Chondrocyte (in vitro differentiated cells): ENCODE results near the gene TXNDC17. TPM values are rescaled to one million over a fixed set of nuclear protein-coding genes. Genes with fewer than 3 reads are reported as not detected.

Experiments used
- DNase-seq: peaks from one replicate; pipeline ENCODE4 v3.0.0; 2021; ENCODE audit warnings: mixed read lengths, low spot score
- H3K27ac Mint-ChIP-seq: one replicate; pipeline ENCODE4 v1.8.0; 2021; ENCODE audit warnings: mild to moderate bottlenecking, moderate library complexity, mixed read lengths; ENCODE audit not compliant: unreplicated experiment
- H3K27me3 Mint-ChIP-seq: 2 replicates; pipeline ENCODE4 v1.8.0; 2021; ENCODE audit warnings: low read depth, mixed read lengths
- H3K36me3 Mint-ChIP-seq: 2 replicates; pipeline ENCODE4 v1.8.0; 2021; ENCODE audit warnings: low read depth, mixed read lengths
- H3K4me1 Mint-ChIP-seq: 2 replicates; pipeline ENCODE4 v1.8.0; 2021; ENCODE audit warnings: low read depth, mild to moderate bottlenecking, mixed read lengths
- H3K4me3 Mint-ChIP-seq: one replicate; pipeline ENCODE4 v1.8.0; 2021; ENCODE audit warnings: mild to moderate bottlenecking, moderate library complexity, mixed read lengths; ENCODE audit not compliant: unreplicated experiment
- H3K9me3 Mint-ChIP-seq: 2 replicates; pipeline ENCODE4 v1.8.0; 2021; ENCODE audit warnings: low read depth, mixed read lengths
- CTCF ChIP-seq: fragments of 200-600 bp; sonication (generic); IDR thresholded peaks from 2 replicates; pipeline ENCODE4 v1.5.0; 2021; ENCODE audit warnings: antibody characterized with exemption, mild to moderate bottlenecking, moderate library complexity
- total RNA-seq: library from RNA; stranded (reverse); gene quantifications from 3 replicates; pipeline ENCODE4 v1.2.1, GENCODE V29; 2021

TXNDC17 gene
- total RNA-seq, 1 donor from 2014 or later: 76.1 TPM

GRCh38 chr17:6684460-6684783, 43.6 kb downstream of the TXNDC17 start:
- no peaks in the 10 kb centered on the region for H3K9me3 Mint-ChIP-seq
- no peak overlapping the region for H3K4me3 Mint-ChIP-seq
- H3K36me3 Mint-ChIP-seq: no peaks in the 10 kb centered on the region
- DNase-seq: peak; percentile 17
- H3K27ac Mint-ChIP-seq: no peak overlapping the region
- TF ChIP-seq CTCF: no peak
- no peaks in the 10 kb centered on the region for H3K4me1 Mint-ChIP-seq
- H3K27me3 Mint-ChIP-seq: peaks cover 36% of the 10 kb centered on the region

GRCh38 chr17:6684881-6685767, 44.3 kb downstream of the TXNDC17 start:
- Mint-ChIP-seq H3K9me3 (no peaks in the 10 kb centered on the region), H3K4me3 (no peak overlapping the region), H3K4me1 (no peaks in the 10 kb centered on the region), H3K36me3 (no peaks in the 10 kb centered on the region), H3K27ac (no peak overlapping the region), H3K27me3 (peaks cover 37% of the 10 kb centered on the region)
- no peak for TF ChIP-seq CTCF
- DNase-seq: peak; percentile 35

- no peak overlapping the region for H3K4me3 Mint-ChIP-seq
- no peaks in the 10 kb centered on the region for H3K9me3 Mint-ChIP-seq
- H3K4me1 Mint-ChIP-seq: no peaks in the 10 kb centered on the region
- no peak for DNase-seq
- H3K36me3 Mint-ChIP-seq: no peaks in the 10 kb centered on the region
- H3K27me3 Mint-ChIP-seq: peaks cover 36% of the 10 kb centered on the region
- no peak overlapping the region for H3K27ac Mint-ChIP-seq
- TF ChIP-seq CTCF: no peak
These were observed 45.2 kb downstream of the TXNDC17 start for GRCh38 chr17:6686026-6686425.

GRCh38 chr17:6688944-6689343, 48.1 kb downstream of the TXNDC17 start:
- TF ChIP-seq CTCF: no peak
- Mint-ChIP-seq H3K4me1 (no peaks in the 10 kb centered on the region), H3K36me3 (peaks cover under 1% of the 10 kb centered on the region), H3K27me3 (peaks cover 42% of the 10 kb centered on the region), H3K4me3 (no peak overlapping the region), H3K27ac (no peak overlapping the region), H3K9me3 (no peaks in the 10 kb centered on the region)
- no peak for DNase-seq

GRCh38 chr17:6690641-6691040, 49.8 kb downstream of the TXNDC17 start:
- H3K27me3 Mint-ChIP-seq: peaks cover 38% of the 10 kb centered on the region

More at GRCh38 chr17:6690641-6691040, 49.8 kb downstream of the TXNDC17 start:
- Mint-ChIP-seq H3K4me1 (no peaks in the 10 kb centered on the region), H3K27ac (no peak overlapping the region), H3K9me3 (no peaks in the 10 kb centered on the region), H3K36me3 (peaks cover 1% of the 10 kb centered on the region), H3K4me3 (no peak overlapping the region)
- DNase-seq: peak; percentile 69
- no peak for TF ChIP-seq CTCF
